GM13977 (cell line): Measurements from ENCODE around the gene TIAL1.
A peak's percentile ranks its signal among the peaks of the same experiment; 100 is the strongest.

ENCODE experiments used
- DNase-seq: peaks from one replicate; pipeline ENCODE4 v3.0.0; 2012; ENCODE audit warnings: low spot score
- in situ Hi-C: fragments of 300-500 bp; cut with MboI; formaldehyde crosslinking; loops from one replicate; pipeline ENCODE4 v1.12.0; 2022; ENCODE audit warnings: low sequenced_read_pairs, low pct_unique_long_range_greater_than_20kb, mixed read lengths, inconsistent platforms; ENCODE audit not compliant: unreplicated experiment
- TF ChIP-seq, protein P1 (sequence below): IDR thresholded peaks from 2 replicates; pipeline ENCODE4 v1.5.1; 2012; ENCODE audit warnings: mild to moderate bottlenecking, control low read depth; ENCODE audit not compliant: insufficient read depth; ENCODE audit errors: extremely low read depth, missing control alignments

The TIAL1 gene

GRCh38 chr10:119598397-119598796 is 1.6 kb upstream of the TIAL1 start:
- TF ChIP-seq, protein P1, sequence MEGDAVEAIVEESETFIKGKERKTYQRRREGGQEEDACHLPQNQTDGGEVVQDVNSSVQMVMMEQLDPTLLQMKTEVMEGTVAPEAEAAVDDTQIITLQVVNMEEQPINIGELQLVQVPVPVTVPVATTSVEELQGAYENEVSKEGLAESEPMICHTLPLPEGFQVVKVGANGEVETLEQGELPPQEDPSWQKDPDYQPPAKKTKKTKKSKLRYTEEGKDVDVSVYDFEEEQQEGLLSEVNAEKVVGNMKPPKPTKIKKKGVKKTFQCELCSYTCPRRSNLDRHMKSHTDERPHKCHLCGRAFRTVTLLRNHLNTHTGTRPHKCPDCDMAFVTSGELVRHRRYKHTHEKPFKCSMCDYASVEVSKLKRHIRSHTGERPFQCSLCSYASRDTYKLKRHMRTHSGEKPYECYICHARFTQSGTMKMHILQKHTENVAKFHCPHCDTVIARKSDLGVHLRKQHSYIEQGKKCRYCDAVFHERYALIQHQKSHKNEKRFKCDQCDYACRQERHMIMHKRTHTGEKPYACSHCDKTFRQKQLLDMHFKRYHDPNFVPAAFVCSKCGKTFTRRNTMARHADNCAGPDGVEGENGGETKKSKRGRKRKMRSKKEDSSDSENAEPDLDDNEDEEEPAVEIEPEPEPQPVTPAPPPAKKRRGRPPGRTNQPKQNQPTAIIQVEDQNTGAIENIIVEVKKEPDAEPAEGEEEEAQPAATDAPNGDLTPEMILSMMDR = no peak
- DNase-seq = no peak
- in situ Hi-C loops = no loop called here

GRCh38 chr10:119597405-119598186 is 832 bp upstream of the TIAL1 start:
- TF ChIP-seq, protein P1 = no peak
- in situ Hi-C loops = no loop called here
- DNase-seq = peak; percentile 46

DNA sequence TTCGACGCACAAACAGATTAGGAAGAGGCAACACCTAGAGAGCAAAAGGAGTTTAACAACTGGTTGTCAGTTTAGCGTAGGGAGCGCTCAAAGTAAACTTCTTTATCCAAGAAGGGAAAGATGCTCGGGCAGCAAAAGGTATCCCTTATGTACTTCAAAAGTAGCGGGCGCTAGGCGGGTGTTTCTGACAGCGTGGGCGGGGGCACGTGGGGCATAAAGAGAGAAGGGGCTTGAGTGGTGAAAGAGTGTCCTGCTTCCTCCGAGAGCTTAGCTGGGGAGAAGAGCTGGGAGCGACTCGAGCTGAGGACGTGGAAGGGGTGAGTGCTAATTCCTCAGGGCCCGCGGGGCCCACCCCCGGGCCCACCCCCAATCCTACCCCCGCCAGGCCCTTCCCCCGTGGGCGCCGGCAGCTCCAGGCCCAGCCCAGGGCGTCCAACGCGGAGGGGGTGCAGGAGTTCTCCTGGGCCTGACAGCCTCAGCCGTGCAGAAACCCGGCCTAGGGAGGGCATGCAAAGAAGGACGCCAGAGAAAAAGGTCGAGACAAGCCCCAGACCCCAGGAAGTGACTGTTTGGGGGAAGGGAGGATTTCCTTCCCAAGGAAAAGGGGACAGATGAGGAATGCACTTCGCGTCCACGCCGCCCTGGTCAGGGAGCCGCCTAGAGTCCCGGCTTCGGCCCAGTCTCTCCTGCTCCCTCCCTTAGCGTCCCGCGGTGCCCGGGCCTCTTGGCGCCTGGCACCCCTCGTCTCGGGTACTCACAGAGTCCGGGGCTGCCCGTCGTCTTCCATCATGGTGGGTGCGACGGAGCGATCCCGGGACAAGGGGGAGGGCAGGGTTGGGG is 868 bp downstream of the TIAL1 start:
- TF ChIP-seq, protein P1 = no peak
- peak; percentile 60 for DNase-seq
- in situ Hi-C loops = no loop called here

DNA sequence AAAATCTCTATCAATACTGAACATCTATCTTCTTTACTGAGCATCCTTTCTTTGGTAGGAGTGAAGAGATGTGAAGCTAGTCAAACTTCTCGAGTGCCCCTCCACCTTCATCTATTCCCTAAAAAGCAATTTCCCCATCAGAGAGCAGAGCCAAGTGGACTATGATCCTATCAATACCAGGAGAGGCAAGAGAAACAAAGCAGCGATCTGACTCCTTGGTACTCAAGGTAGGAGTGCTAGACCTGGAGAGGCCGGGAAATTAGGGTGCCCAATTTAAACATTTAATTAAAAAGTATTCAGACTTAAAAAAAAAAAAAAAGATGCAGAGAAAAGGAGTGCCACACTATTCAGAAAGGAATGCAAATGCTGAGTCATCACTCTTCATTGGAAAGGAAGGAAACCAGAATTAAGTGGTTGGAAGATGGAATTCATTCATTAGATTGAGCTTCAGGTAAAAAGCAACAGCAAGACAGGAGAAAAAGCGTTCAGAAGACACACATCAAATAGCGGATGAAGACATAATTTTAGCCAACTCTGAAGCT is 1.6 kb downstream of the TIAL1 start:
- TF ChIP-seq, protein P1 = no peak
- DNase-seq = no peak
- in situ Hi-C loops = no loop called here

- TF ChIP-seq, protein P1 = no peak
- DNase-seq = no peak
- in situ Hi-C loops = no loop called here
Measured at GRCh38 chr10:119588071-119588470, 8.7 kb downstream of the TIAL1 start.

- in situ Hi-C loops = no loop called here
- TF ChIP-seq, protein P1 = no peak
- no peak for DNase-seq
Measured at GRCh38 chr10:119578355-119578754, 18.4 kb downstream of the TIAL1 start.
